K562 (cell line): ENCODE data around the gene PYCR2. TPM values are rescaled to one million over a fixed set of nuclear protein-coding genes. Genes with fewer than 3 reads are reported as not detected.

Source experiments
- BCOR ChIP-seq: fragments of 450-650 bp; IDR thresholded peaks from 2 replicates; pipeline ENCODE4 v1.6.1; 2016
- CBFA2T2 ChIP-seq: fragments of 450-650 bp; conservative IDR thresholded peaks from 2 replicates; pipeline ENCODE4 v1.6.1; 2017; ENCODE audit warnings: mild to moderate bottlenecking
- CBX8 ChIP-seq: fragments of 200-600 bp; sonication (generic); IDR thresholded peaks from 2 replicates; pipeline ENCODE4 v1.6.1; 2012; ENCODE audit warnings: borderline replicate concordance, mixed run types, low read depth, mild to moderate bottlenecking, moderate library complexity, mixed read lengths, low read length, control low read depth, inconsistent platforms; ENCODE audit not compliant: poor library complexity, severe bottlenecking; ENCODE audit errors: extremely low read depth
- CREBBP ChIP-seq: IDR thresholded peaks from one replicate; pipeline ENCODE4 v1.6.1; 2012; ENCODE audit warnings: low read depth, mild to moderate bottlenecking, control low read depth, inconsistent platforms, low read length
- CTBP1 ChIP-seq: fragments of 450-650 bp; IDR thresholded peaks from 2 replicates; pipeline ENCODE4 v1.6.1; 2016; ENCODE audit warnings: borderline replicate concordance
- EP300 ChIP-seq: IDR thresholded peaks from 2 replicates; pipeline ENCODE4 v1.6.1; 2012; ENCODE audit warnings: low read length, improper control_type of control experiment
- FIP1L1 ChIP-seq: fragments of 200-400 bp; formaldehyde crosslinking; IDR thresholded peaks from 2 replicates; pipeline ENCODE4 v1.6.1; 2018; ENCODE audit warnings: mild to moderate bottlenecking, low read depth, low read length; ENCODE audit not compliant: poor library complexity, severe bottlenecking
- MCM3 ChIP-seq: fragments of 450-650 bp; IDR thresholded peaks from 2 replicates; pipeline ENCODE4 v1.6.1; 2016
- PKNOX1 ChIP-seq: fragments of 450-650 bp; IDR thresholded peaks from 2 replicates; pipeline ENCODE4 v1.6.1; 2016
- RUNX1 ChIP-seq: sonication (generic); IDR thresholded peaks from 2 replicates; pipeline ENCODE4 v1.6.1; 2016; ENCODE audit warnings: antibody characterized with exemption, low read depth
- STAT5A ChIP-seq: IDR thresholded peaks from 2 replicates; pipeline ENCODE4 v1.6.1; 2012; ENCODE audit warnings: low read length, inconsistent platforms, borderline replicate concordance
- TAF7 ChIP-seq: fragments of 450-650 bp; IDR thresholded peaks from 2 replicates; pipeline ENCODE4 v1.6.1; 2016; ENCODE audit warnings: missing genetic modification characterization, missing compliant biosample characterization
- ZBTB34 ChIP-seq: fragments of 250-450 bp; sonication (Bioruptor Pico); IDR thresholded peaks from 2 replicates; pipeline ENCODE4 v1.8.0; 2021; ENCODE audit warnings: mild to moderate bottlenecking, moderate library complexity
- ZNF239 ChIP-seq: fragments of 250-450 bp; sonication (Bioruptor Pico); IDR thresholded peaks from 2 replicates; pipeline ENCODE4 v1.4.0; 2020; ENCODE audit warnings: mild to moderate bottlenecking
- ZNF24 ChIP-seq: fragments of 450-650 bp; IDR thresholded peaks from 2 replicates; pipeline ENCODE4 v1.6.1; 2016
- ZNF316 ChIP-seq: fragments of 450-650 bp; IDR thresholded peaks from 2 replicates; pipeline ENCODE4 v1.6.1; 2016
- ZNF444 ChIP-seq: fragments of 250-450 bp; sonication (Bioruptor Pico); IDR thresholded peaks from 2 replicates; pipeline ENCODE4 v1.4.0; 2020; ENCODE audit warnings: mild to moderate bottlenecking, moderate library complexity
- ZNF764 ChIP-seq: fragments of 250-450 bp; sonication (Bioruptor Pico); IDR thresholded peaks from 2 replicates; pipeline ENCODE4 v1.4.0; 2020; ENCODE audit warnings: low read depth, mild to moderate bottlenecking, moderate library complexity
- ZNF785 ChIP-seq: fragments of 250-450 bp; sonication (Bioruptor Pico); IDR thresholded peaks from 2 replicates; pipeline ENCODE4 v1.4.0; 2020; ENCODE audit warnings: mild to moderate bottlenecking
- ZNF79 ChIP-seq: fragments of 250-450 bp; sonication (Bioruptor Pico); IDR thresholded peaks from 2 replicates; pipeline ENCODE4 v1.4.0; 2020; ENCODE audit warnings: low read depth, mild to moderate bottlenecking, moderate library complexity
- ZNF830 ChIP-seq: fragments of 250-450 bp; sonication (Bioruptor Pico); IDR thresholded peaks from 2 replicates; pipeline ENCODE4 v1.5.0; 2021; ENCODE audit warnings: mild to moderate bottlenecking
- polyA plus RNA-seq, 8 experiments: library from polyadenylated mRNA; depleted of rRNA in 4 of 8; stranded (reverse) in 5 of 8; unstranded in 3 of 8; fragments of >200 nt; fragmentation: Nextera tagmentation in 2 of 8; fragmentation: Illumina TruSeq in 1 of 8; extraction: Ambion mirVana in 2 of 8; extraction: Trizol in 1 of 8; gene quantifications; 2 replicates each; pipeline versions ENCODE4 v1.2.1 to v1.2.3, GENCODE V29; 2011 to 2014; ENCODE audit warnings: inconsistent platforms in 1 of 8, missing spikeins in 1 of 8
- total RNA-seq, 7 experiments: library from RNA; depleted of rRNA in 6 of 7; stranded (reverse); fragments of >200 nt in 6 of 7; fragmentation: Illumina TruSeq in 2 of 7; extraction: Trizol in 2 of 7; gene quantifications; 2 replicates each; pipeline versions ENCODE4 v1.2.1 to v1.2.3, GENCODE V29; 2011 to 2021; ENCODE audit warnings: low replicate concordance in 1 of 7
- TF ChIP-seq, protein P1 (sequence below), 2 experiments: fragments of 450-650 bp; IDR thresholded peaks; 2 replicates each; pipeline ENCODE4 v1.6.1; 2016
- TF ChIP-seq, protein P2 (sequence below): IDR thresholded peaks from 2 replicates; pipeline ENCODE4 v1.6.1; 2011; ENCODE audit not compliant: insufficient read length; ENCODE audit errors: extremely low read depth
- TF ChIP-seq, protein P3 (sequence below), 2 experiments: fragments of 450-650 bp; conservative IDR thresholded peaks; 2 replicates each; pipeline ENCODE4 v1.6.1; 2017; ENCODE audit warnings: mild to moderate bottlenecking in 2 of 2, moderate library complexity in 2 of 2

The PYCR2 gene
- total and polyA plus RNA-seq, 9 of the 15 experiments (the other 6 are each of a cell fraction or from before 2014, with no cell fraction given), result 5.5 to 219 (median 127) TPM

GRCh38 chr1:225923692-225924555 lies at the start of gene PYCR2 (continued):
- no peak for TF ChIP-seq ZBTB34
- TF ChIP-seq ZNF316, result no peak
- no peak for TF ChIP-seq CREBBP
- TF ChIP-seq ZNF444, result no peak
- no peak for TF ChIP-seq ZNF79 (CRISPR knock-in tag)
- TF ChIP-seq FIP1L1, result peak; percentile 95
- no peak for TF ChIP-seq CBX8
- no peak for TF ChIP-seq ZNF785 (CRISPR knock-in tag)
- TF ChIP-seq ZNF764 (CRISPR knock-in tag), result no peak
- TF ChIP-seq ZNF830 (CRISPR knock-in tag), result peak; percentile 75; the same call in 1 of the 2 replicates
- 0 out of 2 replicates have a peak, but pooled peaks have one; percentile 14 for TF ChIP-seq TAF7 (tag)
- TF ChIP-seq MCM3, result no peak
- TF ChIP-seq CTBP1, result peak; percentile 71
- TF ChIP-seq STAT5A, result no peak
- no peak for TF ChIP-seq RUNX1
- TF ChIP-seq, protein P1, sequence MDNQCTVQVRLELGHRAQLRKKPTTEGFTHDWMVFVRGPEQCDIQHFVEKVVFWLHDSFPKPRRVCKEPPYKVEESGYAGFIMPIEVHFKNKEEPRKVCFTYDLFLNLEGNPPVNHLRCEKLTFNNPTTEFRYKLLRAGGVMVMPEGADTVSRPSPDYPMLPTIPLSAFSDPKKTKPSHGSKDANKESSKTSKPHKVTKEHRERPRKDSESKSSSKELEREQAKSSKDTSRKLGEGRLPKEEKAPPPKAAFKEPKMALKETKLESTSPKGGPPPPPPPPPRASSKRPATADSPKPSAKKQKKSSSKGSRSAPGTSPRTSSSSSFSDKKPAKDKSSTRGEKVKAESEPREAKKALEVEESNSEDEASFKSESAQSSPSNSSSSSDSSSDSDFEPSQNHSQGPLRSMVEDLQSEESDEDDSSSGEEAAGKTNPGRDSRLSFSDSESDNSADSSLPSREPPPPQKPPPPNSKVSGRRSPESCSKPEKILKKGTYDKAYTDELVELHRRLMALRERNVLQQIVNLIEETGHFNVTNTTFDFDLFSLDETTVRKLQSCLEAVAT (IDR thresholded peaks at IDR 0.05), result peak; percentile 75 to 84; a peak in 3 of 4 replicates
- TF ChIP-seq BCOR, result peak; percentile 56
- TF ChIP-seq, protein P2, sequence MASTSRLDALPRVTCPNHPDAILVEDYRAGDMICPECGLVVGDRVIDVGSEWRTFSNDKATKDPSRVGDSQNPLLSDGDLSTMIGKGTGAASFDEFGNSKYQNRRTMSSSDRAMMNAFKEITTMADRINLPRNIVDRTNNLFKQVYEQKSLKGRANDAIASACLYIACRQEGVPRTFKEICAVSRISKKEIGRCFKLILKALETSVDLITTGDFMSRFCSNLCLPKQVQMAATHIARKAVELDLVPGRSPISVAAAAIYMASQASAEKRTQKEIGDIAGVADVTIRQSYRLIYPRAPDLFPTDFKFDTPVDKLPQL, result no peak
- TF ChIP-seq PKNOX1, result 0 out of 2 replicates have a peak, but pooled peaks have one; percentile 16
- TF ChIP-seq, protein P3, sequence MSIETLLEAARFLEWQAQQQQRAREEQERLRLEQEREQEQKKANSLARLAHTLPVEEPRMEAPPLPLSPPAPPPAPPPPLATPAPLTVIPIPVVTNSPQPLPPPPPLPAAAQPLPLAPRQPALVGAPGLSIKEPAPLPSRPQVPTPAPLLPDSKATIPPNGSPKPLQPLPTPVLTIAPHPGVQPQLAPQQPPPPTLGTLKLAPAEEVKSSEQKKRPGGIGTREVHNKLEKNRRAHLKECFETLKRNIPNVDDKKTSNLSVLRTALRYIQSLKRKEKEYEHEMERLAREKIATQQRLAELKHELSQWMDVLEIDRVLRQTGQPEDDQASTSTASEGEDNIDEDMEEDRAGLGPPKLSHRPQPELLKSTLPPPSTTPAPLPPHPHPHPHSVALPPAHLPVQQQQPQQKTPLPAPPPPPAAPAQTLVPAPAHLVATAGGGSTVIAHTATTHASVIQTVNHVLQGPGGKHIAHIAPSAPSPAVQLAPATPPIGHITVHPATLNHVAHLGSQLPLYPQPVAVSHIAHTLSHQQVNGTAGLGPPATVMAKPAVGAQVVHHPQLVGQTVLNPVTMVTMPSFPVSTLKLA (conservative IDR thresholded peaks at IDR 0.05), result peak; percentile 98 to 99
- TF ChIP-seq EP300, result peak; percentile 41
- TF ChIP-seq CBFA2T2, result peak; percentile 59; the same call in 1 of the 2 replicates
- TF ChIP-seq ZNF24, result 0 out of 2 replicates have a peak, but pooled peaks have one; percentile 38
- TF ChIP-seq ZNF239, result no peak
